UCSD-AML1 (cell line): ENCODE measurements around the gene PES1.
"Not testable (repeated sequence)": the region's sequence is repeated elsewhere in the genome, so short reads cannot be mapped to it uniquely, and the experiment has no call there.

Experiments
- DNase-seq: peaks from one replicate; lab custom pipeline; 2025; ENCODE audit not compliant: unreplicated experiment; lab: John Stamatoyannopoulos, UW

Gene PES1

GRCh38 chr22:30609260-30610185 lies 17.8 kb upstream of the PES1 start:
- DNase-seq: peak; percentile 52

DNA sequence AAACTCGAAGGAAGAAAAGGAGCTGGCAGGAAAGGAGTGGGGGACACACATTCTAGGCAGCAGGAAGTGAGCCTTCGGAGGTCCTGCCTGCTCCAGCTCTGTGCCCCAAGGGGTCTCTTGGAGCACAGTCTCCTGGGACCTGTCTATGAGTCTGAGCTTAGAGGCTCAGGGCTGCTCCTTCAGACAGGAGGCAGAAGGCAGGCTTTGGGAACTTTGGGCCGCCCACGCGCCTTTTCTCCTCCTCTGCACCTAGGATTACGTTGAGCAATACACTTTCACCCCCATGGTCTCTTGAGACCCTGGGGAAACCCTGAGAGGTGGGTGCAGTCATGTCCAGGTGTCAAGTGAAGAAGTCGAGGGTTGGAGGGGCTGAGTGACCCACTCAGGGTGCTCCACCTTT lies 16.2 kb upstream of the PES1 start:
- no peak for DNase-seq

GRCh38 chr22:30607300-30607930 lies 15.7 kb upstream of the PES1 start:
- DNase-seq: no peak

- DNase-seq: peak; percentile 57
These were observed 15.0 kb upstream of the PES1 start, which contains the start of gene TCN2 for GRCh38 chr22:30606455-30607299. TSS of gene TCN2 (plus strand) at chr22:30607174. CDS start at chr22:30607332, 158 bp downstream.

- peak; percentile 35 for DNase-seq
These were observed 13.9 kb upstream of the PES1 start for GRCh38 chr22:30605449-30606110.

DNA sequence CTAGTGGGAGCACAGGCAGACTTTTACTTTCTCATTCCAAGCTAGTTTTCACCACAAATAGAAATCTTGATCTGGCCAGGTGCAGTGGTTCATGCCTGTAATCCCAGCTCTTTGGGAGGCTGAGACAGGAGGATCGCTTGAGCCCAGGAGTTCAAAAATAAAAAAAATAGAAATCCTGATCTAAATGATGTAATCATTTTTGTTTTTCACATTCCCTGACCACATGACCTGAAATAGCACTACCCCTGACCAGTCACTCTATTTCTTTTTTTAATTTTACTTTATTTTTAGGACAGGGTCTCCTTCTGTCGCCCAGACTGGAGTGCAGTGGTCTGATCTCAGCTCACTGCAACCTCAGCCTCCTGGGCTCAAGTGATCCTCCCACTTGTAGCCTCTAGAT lies 13.0 kb upstream of the PES1 start:
- DNase-seq: no peak

GRCh38 chr22:30603801-30604200 lies 12.1 kb upstream of the PES1 start:
- DNase-seq: no peak

DNA sequence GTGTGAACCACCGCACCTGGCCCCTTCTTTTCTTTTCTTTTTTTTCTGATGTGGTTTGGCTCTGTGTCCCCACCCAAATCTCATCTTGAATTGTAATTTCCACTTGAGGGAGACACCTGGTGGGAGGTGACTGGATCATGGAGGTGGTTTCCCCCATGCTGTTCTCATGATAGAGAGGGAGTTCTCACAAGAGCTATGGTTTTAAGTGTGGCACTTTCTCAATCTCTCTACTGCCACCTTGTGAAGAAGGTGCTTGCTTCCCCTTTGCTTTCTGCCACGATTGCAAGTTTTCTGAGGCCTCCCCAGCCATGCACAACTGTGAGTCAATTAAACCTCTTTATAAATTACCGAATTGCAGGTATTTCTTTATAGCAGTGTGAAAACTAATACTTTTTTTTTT lies 10.3 kb upstream of the PES1 start:
- no peak for DNase-seq

- DNase-seq: no peak
These were observed 9.8 kb upstream of the PES1 start for GRCh38 chr22:30601464-30601863.

DNA sequence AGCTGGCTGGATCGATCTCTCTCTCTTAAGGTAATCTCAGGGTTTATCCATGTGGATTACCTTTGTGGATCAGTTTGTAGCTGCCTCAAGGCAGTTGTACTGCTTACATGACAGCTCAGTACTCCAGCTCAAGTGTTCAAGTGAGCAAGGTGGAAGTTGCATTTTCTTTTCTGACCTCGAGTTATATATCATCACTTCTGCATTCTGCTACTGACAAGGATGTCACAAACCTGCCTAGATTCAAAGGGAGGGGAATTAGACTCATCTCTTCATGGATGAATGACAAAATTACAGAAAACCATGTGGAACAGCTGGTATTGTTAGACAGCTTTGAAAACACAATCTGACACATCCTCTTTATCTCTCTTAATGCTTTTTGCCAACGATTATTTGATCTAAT lies 9.2 kb upstream of the PES1 start:
- DNase-seq: no peak

- no peak for DNase-seq
These were observed 7.3 kb upstream of the PES1 start for GRCh38 chr22:30598986-30599385.

DNA sequence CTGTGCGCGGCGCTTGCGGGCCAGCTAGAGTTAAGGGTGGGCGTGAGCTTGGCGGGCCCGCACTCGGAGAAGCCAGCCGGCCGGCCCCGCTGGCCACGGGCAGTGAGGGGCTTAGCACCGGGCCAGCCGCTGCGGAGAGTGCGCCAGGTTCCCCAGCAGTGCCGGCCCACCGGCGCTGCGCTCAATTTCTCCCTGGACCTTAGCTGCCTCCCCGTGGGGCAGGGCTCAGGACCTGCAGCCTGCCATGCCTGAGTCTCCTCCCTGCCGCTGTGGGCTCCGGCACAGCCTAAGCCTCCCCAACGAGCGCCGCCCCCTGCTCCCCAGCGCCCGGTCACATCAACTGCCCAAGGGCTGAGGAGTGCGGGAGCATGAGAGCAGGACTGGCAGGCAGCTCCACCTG lies 5.2 kb upstream of the PES1 start:
- no peak for DNase-seq

GRCh38 chr22:30596199-30596598 lies 4.5 kb upstream of the PES1 start:
- DNase-seq: no peak

DNA sequence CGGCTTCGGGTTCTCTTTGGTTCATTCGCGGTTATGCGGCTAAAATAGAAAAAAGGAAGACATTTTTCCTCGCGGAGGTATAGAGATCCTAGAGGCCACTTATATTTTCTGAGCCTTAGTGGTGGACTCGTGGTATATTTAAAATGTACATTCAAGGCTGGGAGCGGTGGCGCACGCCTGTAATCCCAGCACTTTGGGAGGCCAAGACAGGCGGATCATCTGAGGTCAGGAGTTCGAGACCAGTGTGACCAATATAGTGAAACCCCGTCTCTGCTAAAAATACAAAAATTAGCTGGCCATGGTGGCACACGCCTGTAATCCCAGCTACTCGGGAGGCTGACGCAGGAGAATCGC lies 627 bp upstream of the PES1 start:
- DNase-seq: not testable (repeated sequence)

DNA sequence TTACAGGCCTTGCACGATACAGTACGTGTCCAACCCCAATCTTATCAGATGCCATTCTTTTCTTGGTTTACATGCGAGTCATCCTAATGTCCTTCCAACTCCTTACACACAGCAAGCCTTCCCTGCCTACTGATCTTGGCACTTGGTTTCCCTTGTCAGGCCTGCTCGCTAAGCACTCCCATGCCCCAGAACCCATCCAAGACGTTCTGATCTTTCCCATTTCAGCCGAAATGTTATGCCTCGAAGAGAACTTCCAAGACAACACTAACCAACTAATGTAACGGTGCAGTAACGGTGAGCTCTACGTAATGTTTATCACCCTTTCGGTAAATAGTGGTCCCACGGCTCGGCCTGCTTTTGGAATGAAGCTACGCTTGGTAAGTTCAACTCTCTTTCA lies 521 bp downstream of the PES1 start:
- no peak for DNase-seq

DNA sequence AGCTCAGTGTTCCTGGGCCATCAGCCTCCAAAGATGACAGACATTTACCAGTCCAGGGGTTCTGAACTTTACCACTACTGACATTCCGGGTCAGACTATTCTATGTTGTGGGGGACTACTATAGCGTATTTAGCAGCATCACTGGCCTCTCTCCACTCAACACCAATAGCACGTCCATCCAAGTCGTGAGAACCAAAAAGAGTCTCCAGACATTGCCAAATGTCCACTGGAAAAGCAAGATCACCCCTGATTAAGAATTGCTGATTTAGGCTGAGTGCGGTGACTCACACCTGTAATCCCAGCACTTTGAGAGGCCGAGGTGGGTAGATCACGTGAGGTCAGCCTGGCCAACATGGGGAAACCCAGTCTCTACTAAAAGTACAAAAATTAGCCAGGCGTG lies 5.3 kb downstream of the PES1 start:
- DNase-seq: no peak

DNA sequence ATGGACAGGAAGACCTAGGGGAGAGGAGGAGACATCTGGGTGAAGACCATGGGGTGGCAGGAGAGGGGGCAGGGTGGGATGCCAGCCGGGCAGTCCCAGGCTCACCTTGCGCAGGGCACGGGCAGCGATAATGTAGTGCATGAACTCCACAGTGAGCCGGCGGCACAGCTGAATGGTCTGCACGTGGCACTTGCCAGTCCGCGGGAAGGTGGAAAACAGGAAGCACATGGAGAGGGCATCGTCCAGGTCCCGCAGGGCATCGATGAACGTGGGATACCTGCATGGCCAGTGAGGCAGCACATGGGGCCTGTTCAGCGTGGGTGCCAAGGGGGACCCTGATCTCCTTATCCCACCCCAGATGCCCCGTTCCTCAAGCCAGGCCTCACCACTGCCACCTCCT lies 7.3 kb downstream of the PES1 start:
- DNase-seq: no peak

DNA sequence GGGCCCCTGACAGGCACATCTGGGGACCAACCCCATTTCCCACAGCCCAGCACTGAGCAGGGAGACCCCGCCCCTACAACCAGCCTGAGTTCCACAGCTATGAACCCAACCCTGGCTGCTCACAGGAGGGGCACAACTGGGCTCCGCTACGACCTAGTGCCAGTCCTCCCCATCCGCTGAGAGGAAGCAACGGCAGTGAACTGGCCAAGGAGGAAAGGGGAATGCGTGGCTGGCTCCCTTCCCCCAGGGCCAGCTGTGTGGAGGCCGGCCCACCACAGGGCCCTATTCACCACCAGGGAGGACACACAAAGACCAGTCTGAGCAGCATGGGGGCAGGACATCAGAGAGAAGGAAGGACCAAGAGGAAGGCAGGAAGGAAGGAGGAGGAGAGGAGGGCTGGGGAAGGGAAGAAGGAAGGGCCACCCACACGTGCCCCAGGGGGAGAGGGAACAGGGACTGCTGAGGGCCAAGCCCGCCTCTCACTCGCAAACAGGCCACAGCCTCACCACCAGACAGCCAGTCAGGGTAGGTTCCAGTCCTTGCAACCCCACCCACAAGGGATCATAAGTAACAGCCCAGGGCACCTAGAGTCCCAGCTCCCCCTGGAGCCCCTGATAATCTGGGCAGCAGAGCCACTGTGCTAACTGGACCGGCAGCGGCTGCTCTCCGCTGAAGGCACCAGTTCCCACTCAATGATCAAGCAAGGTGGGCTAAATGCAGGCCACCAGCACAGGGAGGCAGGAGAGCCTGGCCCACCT lies 8.7 kb downstream of the PES1 start:
- peak; percentile 77 for DNase-seq

- DNase-seq: no peak
These were observed 9.7 kb downstream of the PES1 start for GRCh38 chr22:30582051-30582450.

GRCh38 chr22:30580896-30581295 lies 10.8 kb downstream of the PES1 start:
- no peak for DNase-seq
